ENCODE data around the gene SSR2.

DNA sequence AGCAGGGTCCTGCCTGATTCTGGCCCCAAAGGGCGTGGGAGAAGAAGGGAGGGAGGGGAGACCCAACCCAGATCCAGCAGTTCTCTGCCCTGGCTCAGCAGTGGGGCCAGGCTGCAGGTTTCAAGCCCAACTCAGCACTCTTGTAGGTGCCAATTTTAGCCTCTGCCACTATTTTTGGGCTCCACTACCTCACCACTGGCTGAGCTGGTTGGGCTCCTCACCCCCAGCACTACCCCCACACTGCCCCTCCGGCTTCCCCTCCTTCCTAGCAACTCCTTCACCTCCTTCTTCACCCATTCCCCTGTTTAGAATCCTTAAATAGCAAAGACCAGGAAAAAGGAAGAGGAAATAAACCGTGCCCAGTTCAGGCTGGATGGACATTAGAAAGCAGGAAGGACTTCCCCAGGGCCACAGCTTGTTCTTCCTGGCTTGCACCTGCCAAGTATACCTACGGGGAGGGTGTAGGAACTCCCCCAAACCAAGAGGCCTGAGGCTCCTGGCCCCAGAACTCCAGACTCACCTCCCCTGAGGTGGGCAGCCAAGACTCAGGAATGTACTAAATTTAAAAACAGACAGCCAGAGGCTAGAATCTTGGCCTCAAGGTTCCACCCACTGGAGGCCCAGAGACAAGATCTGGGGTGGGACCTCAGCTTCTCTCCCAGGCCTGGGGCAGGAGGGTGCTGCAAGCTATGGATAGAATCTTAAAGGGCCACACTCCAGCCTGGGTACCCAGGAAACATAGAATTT, 41.0 kb downstream of the SSR2 start:
- no peak for TF ChIP-seq POLR2A (IDR thresholded peaks at IDR 0.05)
- TF ChIP-seq, protein P1, sequence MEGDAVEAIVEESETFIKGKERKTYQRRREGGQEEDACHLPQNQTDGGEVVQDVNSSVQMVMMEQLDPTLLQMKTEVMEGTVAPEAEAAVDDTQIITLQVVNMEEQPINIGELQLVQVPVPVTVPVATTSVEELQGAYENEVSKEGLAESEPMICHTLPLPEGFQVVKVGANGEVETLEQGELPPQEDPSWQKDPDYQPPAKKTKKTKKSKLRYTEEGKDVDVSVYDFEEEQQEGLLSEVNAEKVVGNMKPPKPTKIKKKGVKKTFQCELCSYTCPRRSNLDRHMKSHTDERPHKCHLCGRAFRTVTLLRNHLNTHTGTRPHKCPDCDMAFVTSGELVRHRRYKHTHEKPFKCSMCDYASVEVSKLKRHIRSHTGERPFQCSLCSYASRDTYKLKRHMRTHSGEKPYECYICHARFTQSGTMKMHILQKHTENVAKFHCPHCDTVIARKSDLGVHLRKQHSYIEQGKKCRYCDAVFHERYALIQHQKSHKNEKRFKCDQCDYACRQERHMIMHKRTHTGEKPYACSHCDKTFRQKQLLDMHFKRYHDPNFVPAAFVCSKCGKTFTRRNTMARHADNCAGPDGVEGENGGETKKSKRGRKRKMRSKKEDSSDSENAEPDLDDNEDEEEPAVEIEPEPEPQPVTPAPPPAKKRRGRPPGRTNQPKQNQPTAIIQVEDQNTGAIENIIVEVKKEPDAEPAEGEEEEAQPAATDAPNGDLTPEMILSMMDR (IDR thresholded peaks at IDR 0.05), result no peak
